Measurements from ENCODE around the gene RETREG1.
"Not testable (repeated sequence)": the region's sequence is repeated elsewhere in the genome, so short reads cannot be mapped to it uniquely, and the experiment has no call there.

RETREG1 gene

GRCh38 chr5:16551628-16552027 is 65.2 kb downstream of the RETREG1 start:
- no peaks in the 10 kb centered on the region for H3K9me3 ChIP-seq (ENCODE audit: low read length)
- H3K4me1 ChIP-seq (ENCODE audit: insufficient read depth, low read length) = no peaks in the 10 kb centered on the region
- no peaks in the 10 kb centered on the region for H3K36me3 ChIP-seq (ENCODE audit: insufficient read depth, low read length)
- H3K27me3 ChIP-seq (ENCODE audit: insufficient read depth, low read length) = no peaks in the 10 kb centered on the region
- H3K4me3 ChIP-seq (ENCODE audit: low read length) = no peak overlapping the region
- H2AFZ ChIP-seq (ENCODE audit: low read depth, low read length) = no peak overlapping the region

GRCh38 chr5:16550316-16550952 is 66.4 kb downstream of the RETREG1 start:
- no peak overlapping the region for H3K4me3 ChIP-seq (ENCODE audit: low read length)
- no peaks in the 10 kb centered on the region for H3K27me3 ChIP-seq (ENCODE audit: insufficient read depth, low read length)
- H3K36me3 ChIP-seq (ENCODE audit: insufficient read depth, low read length) = no peaks in the 10 kb centered on the region
- no peak overlapping the region for H2AFZ ChIP-seq (ENCODE audit: low read depth, low read length)
- no peaks in the 10 kb centered on the region for H3K9me3 ChIP-seq (ENCODE audit: low read length)
- H3K4me1 ChIP-seq (ENCODE audit: insufficient read depth, low read length) = no peaks in the 10 kb centered on the region

GRCh38 chr5:16549491-16550206 is 67.1 kb downstream of the RETREG1 start:
- Histone ChIP-seq H3K27me3 (ENCODE audit: insufficient read depth, low read length) (no peaks in the 10 kb centered on the region), H3K4me1 (ENCODE audit: insufficient read depth, low read length) (no peaks in the 10 kb centered on the region), H3K9me3 (ENCODE audit: low read length) (no peaks in the 10 kb centered on the region), H3K36me3 (ENCODE audit: insufficient read depth, low read length) (no peaks in the 10 kb centered on the region), H3K4me3 (ENCODE audit: low read length) (no peak overlapping the region), H2AFZ (ENCODE audit: low read depth, low read length) (no peak overlapping the region)

GRCh38 chr5:16548812-16549211 is 68.0 kb downstream of the RETREG1 start:
- no peaks in the 10 kb centered on the region for H3K36me3 ChIP-seq (ENCODE audit: insufficient read depth, low read length)
- H2AFZ ChIP-seq (ENCODE audit: low read depth, low read length) = no peak overlapping the region
- no peak overlapping the region for H3K4me3 ChIP-seq (ENCODE audit: low read length)
- H3K4me1 ChIP-seq (ENCODE audit: insufficient read depth, low read length) = no peaks in the 10 kb centered on the region
- H3K9me3 ChIP-seq (ENCODE audit: low read length) = no peaks in the 10 kb centered on the region
- no peaks in the 10 kb centered on the region for H3K27me3 ChIP-seq (ENCODE audit: insufficient read depth, low read length)

GRCh38 chr5:16548115-16548514 is 68.7 kb downstream of the RETREG1 start:
- no peak overlapping the region for H2AFZ ChIP-seq (ENCODE audit: low read depth, low read length)
- H3K36me3 ChIP-seq (ENCODE audit: insufficient read depth, low read length) = no peaks in the 10 kb centered on the region

GRCh38 chr5:16547200-16547842 is 69.5 kb downstream of the RETREG1 start:
- Histone ChIP-seq H3K36me3 (ENCODE audit: insufficient read depth, low read length) (no peaks in the 10 kb centered on the region), H3K27me3 (ENCODE audit: insufficient read depth, low read length) (no peaks in the 10 kb centered on the region), H3K4me3 (ENCODE audit: low read length) (no peak overlapping the region), H2AFZ (ENCODE audit: low read depth, low read length) (no peak overlapping the region), H3K9me3 (ENCODE audit: low read length) (no peaks in the 10 kb centered on the region), H3K4me1 (ENCODE audit: insufficient read depth, low read length) (no peaks in the 10 kb centered on the region)

More at GRCh38 chr5:16548115-16548514, 68.7 kb downstream of the RETREG1 start:
- no peak overlapping the region for H3K4me3 ChIP-seq (ENCODE audit: low read length)
- H3K4me1 ChIP-seq (ENCODE audit: insufficient read depth, low read length) = no peaks in the 10 kb centered on the region
- no peaks in the 10 kb centered on the region for H3K27me3 ChIP-seq (ENCODE audit: insufficient read depth, low read length)
- no peaks in the 10 kb centered on the region for H3K9me3 ChIP-seq (ENCODE audit: low read length)

- Histone ChIP-seq H3K36me3 (ENCODE audit: insufficient read depth, low read length) (no peaks in the 10 kb centered on the region), H3K4me1 (ENCODE audit: insufficient read depth, low read length) (no peaks in the 10 kb centered on the region), H3K27me3 (ENCODE audit: insufficient read depth, low read length) (no peaks in the 10 kb centered on the region), H2AFZ (ENCODE audit: low read depth, low read length) (no peak overlapping the region), H3K9me3 (ENCODE audit: low read length) (no peaks in the 10 kb centered on the region), H3K4me3 (ENCODE audit: low read length) (no peak overlapping the region)
Observed at GRCh38 chr5:16546732-16547131, 70.1 kb downstream of the RETREG1 start.

- Histone ChIP-seq H3K9me3 (ENCODE audit: low read length) (no peaks in the 10 kb centered on the region), H3K4me1 (ENCODE audit: insufficient read depth, low read length) (no peaks in the 10 kb centered on the region), H2AFZ (ENCODE audit: low read depth, low read length) (no peak overlapping the region), H3K36me3 (ENCODE audit: insufficient read depth, low read length) (no peaks in the 10 kb centered on the region), H3K4me3 (ENCODE audit: low read length) (no peak overlapping the region), H3K27me3 (ENCODE audit: insufficient read depth, low read length) (no peaks in the 10 kb centered on the region)
Observed at GRCh38 chr5:16544607-16545374, 72.0 kb downstream of the RETREG1 start.

GRCh38 chr5:16543206-16543605 is 73.6 kb downstream of the RETREG1 start:
- H2AFZ ChIP-seq (ENCODE audit: low read depth, low read length); H3K4me1 ChIP-seq (ENCODE audit: insufficient read depth, low read length); H3K4me3 ChIP-seq (ENCODE audit: low read length); H3K9me3 ChIP-seq (ENCODE audit: low read length); H3K36me3 ChIP-seq (ENCODE audit: insufficient read depth, low read length); H3K27me3 ChIP-seq (ENCODE audit: insufficient read depth, low read length): not testable (repeated sequence)

- no peaks in the 10 kb centered on the region for H3K9me3 ChIP-seq (ENCODE audit: low read length)
- H2AFZ ChIP-seq (ENCODE audit: low read depth, low read length) = no peak overlapping the region
- H3K36me3 ChIP-seq (ENCODE audit: insufficient read depth, low read length) = no peaks in the 10 kb centered on the region
- no peaks in the 10 kb centered on the region for H3K4me1 ChIP-seq (ENCODE audit: insufficient read depth, low read length)
- H3K4me3 ChIP-seq (ENCODE audit: low read length) = no peak overlapping the region
- H3K27me3 ChIP-seq (ENCODE audit: insufficient read depth, low read length) = peaks cover 2% of the 10 kb centered on the region
Observed at GRCh38 chr5:16542236-16542635, 74.6 kb downstream of the RETREG1 start.

GRCh38 chr5:16541592-16541991 is 75.2 kb downstream of the RETREG1 start:
- not testable (repeated sequence) for H3K4me3 ChIP-seq (ENCODE audit: low read length)

GRCh38 chr5:16540421-16540820 is 76.4 kb downstream of the RETREG1 start:
- peaks cover 2% of the 10 kb centered on the region for H3K27me3 ChIP-seq (ENCODE audit: insufficient read depth, low read length)
- no peaks in the 10 kb centered on the region for H3K36me3 ChIP-seq (ENCODE audit: insufficient read depth, low read length)
- H3K4me1 ChIP-seq (ENCODE audit: insufficient read depth, low read length) = no peaks in the 10 kb centered on the region
- no peaks in the 10 kb centered on the region for H3K9me3 ChIP-seq (ENCODE audit: low read length)
- no peak overlapping the region for H2AFZ ChIP-seq (ENCODE audit: low read depth, low read length)
- H3K4me3 ChIP-seq (ENCODE audit: low read length) = no peak overlapping the region

More at GRCh38 chr5:16541592-16541991, 75.2 kb downstream of the RETREG1 start:
- H3K9me3 ChIP-seq (ENCODE audit: low read length); H3K36me3 ChIP-seq (ENCODE audit: insufficient read depth, low read length); H2AFZ ChIP-seq (ENCODE audit: low read depth, low read length); H3K4me1 ChIP-seq (ENCODE audit: insufficient read depth, low read length); H3K27me3 ChIP-seq (ENCODE audit: insufficient read depth, low read length): not testable (repeated sequence)

- H2AFZ ChIP-seq (ENCODE audit: low read depth, low read length) = no peak overlapping the region
- no peaks in the 10 kb centered on the region for H3K9me3 ChIP-seq (ENCODE audit: low read length)
- H3K36me3 ChIP-seq (ENCODE audit: insufficient read depth, low read length) = no peaks in the 10 kb centered on the region
- H3K27me3 ChIP-seq (ENCODE audit: insufficient read depth, low read length) = peaks cover 5% of the 10 kb centered on the region
- H3K4me3 ChIP-seq (ENCODE audit: low read length) = no peak overlapping the region
- H3K4me1 ChIP-seq (ENCODE audit: insufficient read depth, low read length) = no peaks in the 10 kb centered on the region
Observed at GRCh38 chr5:16539169-16539666, 77.6 kb downstream of the RETREG1 start.

All from neuron (in vitro differentiated cells).